Measurements from ENCODE around the gene CNST.

The CNST gene

DNA sequence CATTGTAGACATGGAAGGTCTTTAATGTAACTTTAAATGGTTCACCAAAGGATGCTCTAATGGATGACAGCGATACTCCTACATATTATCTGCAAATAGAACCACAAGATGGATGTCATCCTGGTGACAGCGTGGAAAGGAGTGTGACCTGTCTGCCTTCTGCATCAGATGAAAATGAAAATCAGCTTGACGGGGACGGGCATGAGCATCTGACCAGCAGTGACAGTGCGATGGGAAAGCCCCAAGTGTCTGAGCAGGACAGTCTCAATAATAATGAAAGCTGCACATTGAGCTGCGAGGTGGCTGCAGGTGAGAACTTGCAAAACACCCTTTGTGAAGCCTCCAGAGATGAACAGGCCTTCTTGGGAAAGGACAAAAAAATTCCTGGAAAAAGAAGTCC lies 25.2 kb downstream of the CNST start:
- TF ChIP-seq, protein P1, sequence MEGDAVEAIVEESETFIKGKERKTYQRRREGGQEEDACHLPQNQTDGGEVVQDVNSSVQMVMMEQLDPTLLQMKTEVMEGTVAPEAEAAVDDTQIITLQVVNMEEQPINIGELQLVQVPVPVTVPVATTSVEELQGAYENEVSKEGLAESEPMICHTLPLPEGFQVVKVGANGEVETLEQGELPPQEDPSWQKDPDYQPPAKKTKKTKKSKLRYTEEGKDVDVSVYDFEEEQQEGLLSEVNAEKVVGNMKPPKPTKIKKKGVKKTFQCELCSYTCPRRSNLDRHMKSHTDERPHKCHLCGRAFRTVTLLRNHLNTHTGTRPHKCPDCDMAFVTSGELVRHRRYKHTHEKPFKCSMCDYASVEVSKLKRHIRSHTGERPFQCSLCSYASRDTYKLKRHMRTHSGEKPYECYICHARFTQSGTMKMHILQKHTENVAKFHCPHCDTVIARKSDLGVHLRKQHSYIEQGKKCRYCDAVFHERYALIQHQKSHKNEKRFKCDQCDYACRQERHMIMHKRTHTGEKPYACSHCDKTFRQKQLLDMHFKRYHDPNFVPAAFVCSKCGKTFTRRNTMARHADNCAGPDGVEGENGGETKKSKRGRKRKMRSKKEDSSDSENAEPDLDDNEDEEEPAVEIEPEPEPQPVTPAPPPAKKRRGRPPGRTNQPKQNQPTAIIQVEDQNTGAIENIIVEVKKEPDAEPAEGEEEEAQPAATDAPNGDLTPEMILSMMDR (IDR thresholded peaks at IDR 0.05; ENCODE audit: low read depth, low read length), result no peak
- no peak overlapping the region for H3K4me3 ChIP-seq (replicated peaks in 1 of 2; ENCODE audit: low read depth in 2 of 2, low read length in 2 of 2)
- DNase-seq (ENCODE audit: low read depth in 2 of 2), result no peak

DNA sequence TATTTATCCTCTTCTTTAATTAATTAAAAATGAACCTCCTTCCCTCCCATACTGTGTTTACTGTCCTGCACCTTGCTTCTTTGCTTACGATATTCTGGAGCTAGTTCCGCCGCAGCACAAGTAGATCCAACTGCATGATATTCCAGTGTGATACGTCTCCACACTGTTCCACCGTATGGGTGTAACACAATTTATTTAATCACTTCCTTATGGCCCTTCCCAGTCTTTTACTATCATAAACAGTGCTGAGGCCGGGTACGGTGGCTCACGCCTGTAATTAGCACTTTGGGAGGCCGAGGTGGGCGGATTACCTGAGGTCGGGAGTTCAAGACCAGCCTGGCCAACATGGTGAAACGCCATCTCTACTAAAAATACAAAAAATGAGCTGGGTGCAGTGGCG lies 25.7 kb downstream of the CNST start:
- TF ChIP-seq, protein P1 (IDR thresholded peaks at IDR 0.05; ENCODE audit: low read depth, low read length), result no peak
- no peak overlapping the region for H3K4me3 ChIP-seq (replicated peaks in 1 of 2; ENCODE audit: low read depth in 2 of 2, low read length in 2 of 2)
- DNase-seq (ENCODE audit: low read depth in 2 of 2), result no peak

DNA sequence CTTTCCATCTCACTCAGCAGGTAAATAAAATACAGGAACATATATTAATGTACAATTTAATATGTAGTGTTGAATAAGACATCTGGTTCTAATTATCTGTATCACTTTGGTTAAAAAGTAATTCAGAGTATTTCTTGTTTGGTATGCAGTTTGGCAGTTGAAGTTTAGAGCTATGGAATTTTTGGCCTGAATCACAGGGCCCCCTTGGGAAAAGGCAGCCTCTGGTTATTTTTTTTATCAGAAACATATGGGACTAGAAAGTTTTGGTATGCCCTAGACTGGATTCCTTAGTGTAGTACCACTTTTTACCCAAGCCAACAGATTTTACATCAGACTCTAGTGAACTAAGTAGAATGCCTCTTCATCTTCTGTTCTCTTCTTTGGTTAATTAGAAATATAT lies 26.4 kb downstream of the CNST start:
- DNase-seq (ENCODE audit: low read depth in 2 of 2), result peak; percentile 97 to 98
- TF ChIP-seq, protein P1 (IDR thresholded peaks at IDR 0.05; ENCODE audit: low read depth, low read length), result no peak
- H3K4me3 ChIP-seq (replicated peaks in 1 of 2; ENCODE audit: low read depth in 2 of 2, low read length in 2 of 2), result no peak overlapping the region

DNA sequence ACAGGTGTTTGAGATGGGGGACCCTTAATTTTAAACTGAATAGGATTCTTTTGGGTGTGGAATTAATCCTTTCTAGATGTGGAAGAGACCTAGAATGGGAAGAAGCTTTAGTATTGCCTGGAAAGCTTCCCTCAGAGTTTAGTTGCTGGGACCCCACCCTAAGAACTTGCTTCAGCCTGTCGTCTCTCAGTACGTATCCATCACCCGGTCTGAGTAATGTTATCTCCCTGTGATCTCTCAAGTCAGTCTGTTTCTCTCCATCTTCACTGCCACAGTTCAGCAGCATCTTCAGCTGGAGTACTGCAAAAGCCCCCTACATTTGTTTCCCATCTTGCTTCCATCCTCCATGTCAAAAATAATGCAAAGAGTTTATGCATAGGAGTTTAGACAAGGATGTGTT lies 28.9 kb downstream of the CNST start:
- H3K4me3 ChIP-seq (replicated peaks in 1 of 2; ENCODE audit: low read depth in 2 of 2, low read length in 2 of 2), result no peak overlapping the region
- DNase-seq (ENCODE audit: low read depth in 2 of 2), result no peak
- TF ChIP-seq, protein P1 (IDR thresholded peaks at IDR 0.05; ENCODE audit: low read depth, low read length), result no peak

DNA sequence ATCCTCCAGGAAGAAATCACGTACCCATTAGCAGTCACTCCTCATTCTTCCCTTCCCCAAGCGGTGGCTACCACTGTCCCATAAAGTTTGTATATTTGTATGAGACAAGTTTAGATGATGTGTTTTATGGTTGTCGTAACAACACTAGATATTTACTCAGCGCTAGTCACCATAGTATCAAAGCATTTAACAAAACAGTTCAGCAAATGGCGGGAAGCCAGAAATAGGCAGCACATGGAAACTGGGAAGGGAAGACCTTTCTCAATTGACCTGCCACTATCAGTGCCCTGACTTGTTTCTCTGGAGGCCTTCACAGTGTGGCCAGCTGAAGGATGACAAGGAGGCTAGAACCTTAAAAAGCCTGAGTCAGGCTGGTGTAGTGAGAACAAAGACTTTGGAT lies 31.1 kb downstream of the CNST start:
- TF ChIP-seq, protein P1 (IDR thresholded peaks at IDR 0.05; ENCODE audit: low read depth, low read length), result no peak
- no peak overlapping the region for H3K4me3 ChIP-seq (replicated peaks in 1 of 2; ENCODE audit: low read depth in 2 of 2, low read length in 2 of 2)
- peak; percentile 96 to 97 for DNase-seq (ENCODE audit: low read depth in 2 of 2)

DNA sequence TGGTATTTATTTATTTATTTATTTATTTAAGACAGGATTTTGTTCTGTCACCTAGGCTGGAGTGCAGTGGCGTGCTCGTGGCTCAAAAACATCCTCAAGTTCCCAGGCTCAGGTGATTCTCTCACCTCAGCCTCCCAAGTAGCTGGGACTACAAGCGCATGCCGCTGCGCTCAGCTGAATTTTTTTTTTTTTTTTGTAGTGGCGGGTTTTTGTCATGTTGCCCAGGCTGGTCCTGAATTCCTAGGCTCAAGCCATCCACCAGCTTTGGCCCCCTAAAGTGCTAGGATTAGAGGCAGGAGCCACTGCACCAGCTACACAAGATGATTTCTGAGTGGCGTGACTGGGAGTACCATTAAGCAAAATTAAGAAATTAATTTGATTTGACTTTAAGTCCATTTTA lies 31.7 kb downstream of the CNST start:
- no peak overlapping the region for H3K4me3 ChIP-seq (replicated peaks in 1 of 2; ENCODE audit: low read depth in 2 of 2, low read length in 2 of 2)
- TF ChIP-seq, protein P1 (IDR thresholded peaks at IDR 0.05; ENCODE audit: low read depth, low read length), result no peak
- DNase-seq (ENCODE audit: low read depth in 2 of 2), result no peak

DNA sequence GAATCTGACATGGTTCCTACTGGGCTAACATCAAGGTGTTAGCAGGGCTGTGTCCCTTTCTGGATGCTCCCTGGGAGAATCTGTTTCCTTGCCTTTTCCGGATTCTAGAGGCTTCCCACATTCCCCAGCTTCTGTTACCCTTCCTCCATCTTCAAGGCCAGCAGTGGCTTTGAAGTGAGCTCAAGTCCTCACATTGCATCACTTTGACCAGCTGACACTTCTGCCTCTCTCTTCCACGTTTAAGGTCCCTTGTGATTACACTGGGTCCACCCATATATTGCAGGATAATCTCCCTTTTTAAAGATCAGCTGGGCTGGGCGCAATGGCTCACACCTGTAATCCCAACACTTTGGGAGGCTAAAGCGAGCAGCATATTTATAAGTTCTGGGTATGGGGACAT lies 33.1 kb downstream of the CNST start:
- TF ChIP-seq, protein P1 (IDR thresholded peaks at IDR 0.05; ENCODE audit: low read depth, low read length), result no peak
- H3K4me3 ChIP-seq (replicated peaks in 1 of 2; ENCODE audit: low read depth in 2 of 2, low read length in 2 of 2), result no peak overlapping the region
- DNase-seq (ENCODE audit: low read depth in 2 of 2), result no peak
